Mucosa of descending colon (tissue), 3 donors: ENCODE results near the gene NR2C2AP. TPM values are rescaled to one million over a fixed set of nuclear protein-coding genes. Genes with fewer than 3 reads are reported as not detected.

Experiments used
- ATAC-seq: fragments of 200-7000 bp; cut with Tn5 transposase; one replicate; pipeline ENCODE4 v1.9.1; 2020; ENCODE audit warnings: mild to moderate bottlenecking, moderate library complexity
- DNase-seq, 3 donors: peaks; one replicate each; pipeline ENCODE4 v3.0.0-alpha.2; 2020
- H3K36me3 ChIP-seq: fragments of 200-600 bp; one replicate; pipeline ENCODE4 v1.8.0; 2021; ENCODE audit warnings: low read depth, mild to moderate bottlenecking
- H3K4me1 ChIP-seq: fragments of 200-600 bp; one replicate; pipeline ENCODE4 v1.8.0; 2021; ENCODE audit warnings: low read depth, mild to moderate bottlenecking
- H3K4me3 ChIP-seq: fragments of 200-600 bp; one replicate; pipeline ENCODE4 v1.8.0; 2021; ENCODE audit warnings: mild to moderate bottlenecking
- H3K9me3 ChIP-seq: fragments of 200-600 bp; one replicate; pipeline ENCODE4 v1.8.0; 2021; ENCODE audit warnings: mild to moderate bottlenecking
- CTCF ChIP-seq: fragments of 200-600 bp; IDR thresholded peaks from one replicate; pipeline ENCODE4 v1.8.0; 2022; ENCODE audit warnings: antibody characterized with exemption, mild to moderate bottlenecking
- intact Hi-C, 2 donors: fragments of 100-400 bp; cut with DNase I in 1 of 2; cut with micrococcal nuclease in 1 of 2; formaldehyde crosslinking; loops; one replicate each; pipeline versions ENCODE4 v1.11.0 to v1.11.1; 2022; cut with DNase I, micrococcal nuclease
- long read RNA-seq, 2 donors: library from polyadenylated mRNA; unstranded; transcript quantifications; one replicate each; pipeline ENCODE4 v2.0.0, GENCODE V29; 2019 to 2021
- total RNA-seq, 3 donors: library from RNA; stranded (reverse); fragmentation: NEBNext Ultra II Directional in 2 of 3; extraction: Animal tissue kit (Norgen Biotek cat#: 25700) in 2 of 3; gene quantifications; one replicate each; pipeline versions ENCODE4 v1.2.1 to v1.2.4, GENCODE V29; 2021 to 2023
- donor health status: DM: no; HTN: no; CAD: no; lungs with moderate emphysema.
- donor health status: DM: no; HTN: no; CAD: no.
- donor health status: DM: no; HTN: yes; CAD: no.

NR2C2AP gene
- total RNA-seq, result 10 to 100 TPM; 12.5 to 14.6 (median 13.4) TPM
- long read RNA-seq, donor 1, transcript NR2C2AP-201 (5 exons, 1,293 nt), result major isoform, 5 of 15 reads
- long read RNA-seq, donor 1, partial matches to known transcripts, result 1 of 15 reads
- long read RNA-seq, donor 1, other reads (novel, unspliced or antisense), result 8 of 15 reads
- long read RNA-seq, donor 2, transcript NR2C2AP-201 (5 exons, 1,293 nt), result major isoform, 7 of 14 reads
- long read RNA-seq, donor 2, partial matches to known transcripts, result 0 of 14 reads
- long read RNA-seq, donor 2, other reads (novel, unspliced or antisense), result 6 of 14 reads

GRCh38 chr19:19203012-19203856, at the start of gene NR2C2AP:
TSS of gene NR2C2AP (minus strand) at chr19:19203414. CDS start at chr19:19203060, 354 bp downstream.
- peak; percentile 94 for ATAC-seq
- no peak for TF ChIP-seq CTCF
- peak; percentile 94 to 95 (median 95) for DNase-seq
- intact Hi-C loops, result no loop called here
- H3K4me1 ChIP-seq, result peaks cover 13% of the 10 kb centered on the region
- H3K36me3 ChIP-seq, result no peaks in the 10 kb centered on the region
- H3K4me3 ChIP-seq, result peak within 1 kb of the TSS; percentile 48
- no peaks in the 10 kb centered on the region for H3K9me3 ChIP-seq

GRCh38 chr19:19250196-19250801, 47.1 kb upstream of the NR2C2AP start:
- ATAC-seq, result no peak
- no peak for TF ChIP-seq CTCF

GRCh38 chr19:19240476-19240875, 37.3 kb upstream of the NR2C2AP start:
- Histone ChIP-seq H3K4me3 (no peak overlapping the region), H3K36me3 (no peaks in the 10 kb centered on the region), H3K9me3 (peaks cover 6% of the 10 kb centered on the region), H3K4me1 (no peaks in the 10 kb centered on the region)
- ATAC-seq (no peak), DNase-seq (no peak)
- TF ChIP-seq CTCF, result no peak
- intact Hi-C loops, result no loop called here

More at GRCh38 chr19:19250196-19250801, 47.1 kb upstream of the NR2C2AP start:
- no peaks in the 10 kb centered on the region for H3K4me1 ChIP-seq
- no peaks in the 10 kb centered on the region for H3K9me3 ChIP-seq
- intact Hi-C loops, result no loop called here
- no peak for DNase-seq
- no peak overlapping the region for H3K4me3 ChIP-seq
- no peaks in the 10 kb centered on the region for H3K36me3 ChIP-seq

- no peak for TF ChIP-seq CTCF
- H3K4me3 ChIP-seq, result no peak overlapping the region
- DNase-seq, result no peak
- H3K36me3 ChIP-seq, result no peaks in the 10 kb centered on the region
- H3K4me1 ChIP-seq, result no peaks in the 10 kb centered on the region
- intact Hi-C loops, result no loop called here
- H3K9me3 ChIP-seq, result peaks cover 13% of the 10 kb centered on the region
- ATAC-seq, result no peak
Observed at GRCh38 chr19:19239675-19240074, 36.5 kb upstream of the NR2C2AP start.

- no peaks in the 10 kb centered on the region for H3K4me1 ChIP-seq
- no peaks in the 10 kb centered on the region for H3K36me3 ChIP-seq
- no peak for TF ChIP-seq CTCF
- H3K4me3 ChIP-seq, result no peak overlapping the region
- DNase-seq (no peak), ATAC-seq (no peak)
- peaks cover 27% of the 10 kb centered on the region for H3K9me3 ChIP-seq
- intact Hi-C loops, result no loop called here
Observed at GRCh38 chr19:19238126-19238894, 35.1 kb upstream of the NR2C2AP start.
